ENCODE measurements around the gene CLDN19. TPM values are rescaled to one million over a fixed set of nuclear protein-coding genes. Genes with fewer than 3 reads are reported as not detected.

CLDN19 gene
- polyA plus RNA-seq, 2 of the 4 experiments (the other 2 are of a cell fraction) = 0.03 TPM; not detected in 1

GRCh38 chr1:42736571-42737200 lies 3.4 kb downstream of the CLDN19 start:
- ATAC-seq = no peak
- WGBS (ENCODE audit: missing lambda C conversion rate) = 95% methylated on average over 7 of the region's 8 CpGs
- TF ChIP-seq CTCF (IDR thresholded peaks at IDR 0.05) (no peak), FOSL2 (IDR thresholded peaks at IDR 0.05) (no peak), FOSL2 (CRISPR knock-in tag; IDR thresholded peaks at IDR 0.05) (no peak), CBX2 (IDR thresholded peaks at IDR 0.05; ENCODE audit: borderline replicate concordance, low read depth) (no peak), POLR2A (IDR thresholded peaks at IDR 0.05; ENCODE audit: low read length) (no peak), HEYL (CRISPR knock-in tag; IDR thresholded peaks at IDR 0.05) (no peak), SMC3 (IDR thresholded peaks at IDR 0.05) (no peak), CEBPB (IDR thresholded peaks at IDR 0.05) (no peak), JUN (IDR thresholded peaks at IDR 0.05) (no peak), KDM5A (IDR thresholded peaks at IDR 0.05) (no peak), RFX5 (IDR thresholded peaks at IDR 0.05) (no peak), BCL3 (IDR thresholded peaks at IDR 0.05) (no peak), REST (IDR thresholded peaks at IDR 0.05) (no peak), HOXB13 (CRISPR knock-in tag; IDR thresholded peaks at IDR 0.05; ENCODE audit: low read depth) (no peak), SREBF2 (IDR thresholded peaks at IDR 0.05) (no peak)
- TF ChIP-seq, protein P1, sequence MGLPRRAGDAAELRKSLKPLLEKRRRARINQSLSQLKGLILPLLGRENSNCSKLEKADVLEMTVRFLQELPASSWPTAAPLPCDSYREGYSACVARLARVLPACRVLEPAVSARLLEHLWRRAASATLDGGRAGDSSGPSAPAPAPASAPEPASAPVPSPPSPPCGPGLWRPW (IDR thresholded peaks at IDR 0.05) = no peak
- TF ChIP-seq, protein P2, sequence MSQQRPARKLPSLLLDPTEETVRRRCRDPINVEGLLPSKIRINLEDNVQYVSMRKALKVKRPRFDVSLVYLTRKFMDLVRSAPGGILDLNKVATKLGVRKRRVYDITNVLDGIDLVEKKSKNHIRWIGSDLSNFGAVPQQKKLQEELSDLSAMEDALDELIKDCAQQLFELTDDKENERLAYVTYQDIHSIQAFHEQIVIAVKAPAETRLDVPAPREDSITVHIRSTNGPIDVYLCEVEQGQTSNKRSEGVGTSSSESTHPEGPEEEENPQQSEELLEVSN (IDR thresholded peaks at IDR 0.05; ENCODE audit: borderline replicate concordance, low read depth) = no peak
- ChIA-PET POLR2A (no interaction called here), CTCF (interaction anchor here (1.3 to 2.3 kb wide), 2 partner anchors 9 to 29 kb away, joined by 3 to 11 read pairs; no protein-coding TSS in a partner anchor)
- DNase-seq (ENCODE audit: low read depth in 1 of 2, low spot score in 1 of 2) = no peak
- Histone ChIP-seq H3K9me3 (no peaks in the 10 kb centered on the region), H3K4me2 (no peak overlapping the region), H3K27ac (no peak overlapping the region), H3K4me3 (no peak overlapping the region), H3K4me1 (no peaks in the 10 kb centered on the region)
- FAIRE-seq = no peak

DNA sequence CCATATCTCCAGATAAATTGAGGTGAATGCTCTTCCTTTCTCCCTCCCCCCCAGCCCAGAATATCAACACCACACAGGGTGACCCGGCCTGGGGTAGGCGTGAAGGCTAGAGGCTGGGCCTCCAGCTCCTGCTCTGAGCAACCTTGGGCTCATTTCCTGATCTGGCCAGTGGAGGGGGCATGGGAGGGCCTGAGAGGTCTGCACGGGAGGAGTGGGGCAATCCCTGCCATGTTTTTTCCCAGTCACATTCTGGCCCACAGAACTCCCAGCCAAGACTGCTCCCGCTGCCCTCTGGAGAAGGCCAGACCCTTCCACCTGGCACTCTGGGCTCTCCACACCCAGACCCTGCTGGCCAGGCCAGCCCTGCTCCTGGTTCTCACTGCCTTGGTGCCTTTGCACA lies 3.9 kb downstream of the CLDN19 start:
- H3K4me2 ChIP-seq = no peak overlapping the region
- no peaks in the 10 kb centered on the region for H3K4me1 ChIP-seq
- CTCF ChIA-PET = interaction anchor here (1.3 to 2.3 kb wide), 2 partner anchors 9 to 30 kb away, joined by 3 to 11 read pairs; no protein-coding TSS in a partner anchor
- H3K4me3 ChIP-seq = no peak overlapping the region
- no peaks in the 10 kb centered on the region for H3K9me3 ChIP-seq
- TF ChIP-seq HOXB13 (CRISPR knock-in tag; IDR thresholded peaks at IDR 0.05; ENCODE audit: low read depth) = no peak
- TF ChIP-seq, protein P3, sequence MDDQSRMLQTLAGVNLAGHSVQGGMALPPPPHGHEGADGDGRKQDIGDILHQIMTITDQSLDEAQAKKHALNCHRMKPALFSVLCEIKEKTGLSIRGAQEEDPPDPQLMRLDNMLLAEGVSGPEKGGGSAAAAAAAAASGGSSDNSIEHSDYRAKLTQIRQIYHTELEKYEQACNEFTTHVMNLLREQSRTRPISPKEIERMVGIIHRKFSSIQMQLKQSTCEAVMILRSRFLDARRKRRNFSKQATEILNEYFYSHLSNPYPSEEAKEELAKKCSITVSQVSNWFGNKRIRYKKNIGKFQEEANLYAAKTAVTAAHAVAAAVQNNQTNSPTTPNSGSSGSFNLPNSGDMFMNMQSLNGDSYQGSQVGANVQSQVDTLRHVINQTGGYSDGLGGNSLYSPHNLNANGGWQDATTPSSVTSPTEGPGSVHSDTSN (IDR thresholded peaks at IDR 0.05) = no peak
- no peak for TF ChIP-seq ZNF302 (CRISPR knock-in tag; IDR thresholded peaks at IDR 0.05)
- TF ChIP-seq, protein P1 (IDR thresholded peaks at IDR 0.05) = no peak
- no peak for TF ChIP-seq RFX5 (IDR thresholded peaks at IDR 0.05)
- TF ChIP-seq HEYL (CRISPR knock-in tag; IDR thresholded peaks at IDR 0.05) = no peak
- TF ChIP-seq HOXB5 (CRISPR knock-in tag; IDR thresholded peaks at IDR 0.05) = no peak
- TF ChIP-seq, protein P2 (IDR thresholded peaks at IDR 0.05; ENCODE audit: borderline replicate concordance, low read depth) = no peak
- TF ChIP-seq CBX2 (IDR thresholded peaks at IDR 0.05; ENCODE audit: borderline replicate concordance, low read depth) = no peak
- no peak for TF ChIP-seq BHLHE40 (IDR thresholded peaks at IDR 0.05; ENCODE audit: low read depth, low read length)
- no peak for TF ChIP-seq ZSCAN20 (CRISPR knock-in tag; IDR thresholded peaks at IDR 0.05)
- no peak for TF ChIP-seq FOSB (CRISPR knock-in tag; IDR thresholded peaks at IDR 0.05)
- TF ChIP-seq EHF (CRISPR knock-in tag; IDR thresholded peaks at IDR 0.05) = no peak
- ATAC-seq (peak; percentile 51 to 85; a peak in 4 of 6 replicates), FAIRE-seq (no peak), DNase-seq (ENCODE audit: low read depth in 1 of 2, low spot score in 1 of 2) (peak; percentile 21 to 40)
- H3K27ac ChIP-seq = no peak overlapping the region
- WGBS (ENCODE audit: missing lambda C conversion rate) = 70% methylated on average over 2 of the region's 4 CpGs
- POLR2A ChIA-PET = no interaction called here

Data from A549 (cell line).